GM19193 (cell line): ENCODE measurements around the gene NYAP2.

Source experiments
- POLR2A ChIP-seq: IDR thresholded peaks from 4 replicates; pipeline ENCODE4 v1.6.1; 2011; ENCODE audit not compliant: insufficient read depth, insufficient read length; ENCODE audit errors: extremely low read depth

Gene NYAP2

GRCh38 chr2:225416616-225417367 lies 17.3 kb downstream of the NYAP2 start:
- no peak for TF ChIP-seq POLR2A

- TF ChIP-seq POLR2A, result no peak
These were observed 19.5 kb downstream of the NYAP2 start for GRCh38 chr2:225419033-225419432.

GRCh38 chr2:225422145-225422544 lies 22.6 kb downstream of the NYAP2 start:
- TF ChIP-seq POLR2A, result no peak

- TF ChIP-seq POLR2A, result no peak
These were observed 25.8 kb downstream of the NYAP2 start for GRCh38 chr2:225425284-225425683.

GRCh38 chr2:225428360-225428759 lies 28.9 kb downstream of the NYAP2 start:
- no peak for TF ChIP-seq POLR2A

GRCh38 chr2:225429717-225430116 lies 30.2 kb downstream of the NYAP2 start:
- TF ChIP-seq POLR2A, result no peak

GRCh38 chr2:225431105-225431863 lies 31.8 kb downstream of the NYAP2 start:
- no peak for TF ChIP-seq POLR2A

- no peak for TF ChIP-seq POLR2A
These were observed 34.5 kb downstream of the NYAP2 start for GRCh38 chr2:225434014-225434413.

GRCh38 chr2:225437319-225437718 lies 37.8 kb downstream of the NYAP2 start:
- TF ChIP-seq POLR2A, result no peak

- TF ChIP-seq POLR2A, result no peak
These were observed 38.7 kb downstream of the NYAP2 start for GRCh38 chr2:225438248-225438647.

GRCh38 chr2:225452677-225453076 lies 53.2 kb downstream of the NYAP2 start:
- no peak for TF ChIP-seq POLR2A

- TF ChIP-seq POLR2A, result no peak
These were observed 54.9 kb downstream of the NYAP2 start for GRCh38 chr2:225454412-225454811.

- no peak for TF ChIP-seq POLR2A
These were observed 57.2 kb downstream of the NYAP2 start for GRCh38 chr2:225456619-225457260.

- no peak for TF ChIP-seq POLR2A
These were observed 58.0 kb downstream of the NYAP2 start for GRCh38 chr2:225457482-225457881.

- no peak for TF ChIP-seq POLR2A
These were observed 59.1 kb downstream of the NYAP2 start for GRCh38 chr2:225458431-225459117.
